ENCODE data around the gene MED22.

Gene MED22

DNA sequence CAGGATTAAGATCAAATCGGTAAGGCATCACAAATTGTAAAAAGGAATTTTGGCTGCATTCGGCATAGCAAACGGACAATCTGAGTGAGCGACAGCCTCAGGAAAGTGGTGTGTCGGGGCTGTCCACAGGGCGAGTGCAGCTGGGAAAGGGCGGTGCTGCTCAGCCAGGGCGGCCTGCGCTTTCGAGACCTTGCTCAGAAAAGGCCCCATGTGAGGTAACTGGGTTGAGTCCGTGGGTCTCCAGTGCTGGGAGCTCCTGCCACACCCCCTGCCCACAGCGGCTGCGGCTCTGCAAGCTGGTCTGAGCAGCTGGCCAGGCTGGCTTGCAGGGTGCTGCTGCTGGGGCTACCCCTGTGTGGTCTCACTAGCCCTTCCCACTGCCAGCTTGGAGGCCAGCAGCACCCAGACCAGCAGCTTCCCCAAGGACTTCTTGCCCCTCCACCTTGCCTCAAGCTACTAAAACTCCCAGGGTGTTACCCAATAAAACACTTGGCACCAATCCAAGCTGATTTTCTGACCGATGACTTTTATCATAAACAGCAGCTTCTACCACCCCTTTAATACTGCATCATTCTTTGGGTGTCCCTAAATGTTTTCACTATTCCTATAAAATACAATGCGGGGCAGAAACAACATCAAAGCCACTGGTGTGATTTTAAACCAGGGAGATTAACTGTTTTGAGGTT is 14.6 kb upstream of the MED22 start:
- Histone ChIP-seq H3K36me3 (peaks cover 82% of the 10 kb centered on the region), H3K4me1 (ENCODE audit: control insufficient read depth in 1 of 2, insufficient read depth in 1 of 2, low read depth in 1 of 2, low read length in 1 of 2) (peaks cover 0 to 3% of the 10 kb centered on the region in 2 experiments), H3K4me3 (ENCODE audit: low read depth in 1 of 2, low read length in 1 of 2) (no peak overlapping the region)

DNA sequence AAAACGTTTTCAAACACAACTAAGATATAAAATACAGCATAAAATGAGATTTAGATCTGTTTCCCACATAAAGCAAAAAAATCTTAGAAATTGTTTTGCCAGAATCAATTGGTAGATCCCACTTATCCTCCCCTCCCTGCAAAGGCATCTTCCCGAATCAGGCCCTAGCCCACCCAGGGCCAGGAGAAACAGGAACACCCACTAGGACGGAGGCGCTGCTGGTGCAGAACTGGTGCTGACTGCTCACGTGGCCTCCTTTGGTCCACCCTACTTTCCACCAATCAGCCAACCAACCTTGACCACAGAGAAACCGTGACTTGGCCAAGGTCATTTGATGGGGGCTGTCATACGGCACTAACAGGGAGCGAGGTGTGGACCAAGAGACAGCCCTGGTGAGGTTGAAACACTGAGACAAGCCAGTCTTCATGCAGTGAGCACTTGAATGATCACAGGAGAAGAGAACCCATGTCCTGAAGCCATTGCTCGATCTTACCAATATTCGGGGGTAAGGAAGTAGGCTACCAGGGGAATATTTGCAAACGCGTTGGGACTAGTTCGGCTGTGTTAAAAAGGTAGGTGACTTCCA is 13.7 kb upstream of the MED22 start:
- TF ChIP-seq CTCF (IDR thresholded peaks at IDR 0.05), result no peak
- no peak overlapping the region for H3K4me3 ChIP-seq (ENCODE audit: low read depth in 1 of 2, low read length in 1 of 2)
- H3K27ac ChIP-seq, result no peak overlapping the region
- no peaks in the 10 kb centered on the region for H3K27me3 ChIP-seq
- H3K4me1 ChIP-seq (ENCODE audit: control insufficient read depth in 1 of 2, insufficient read depth in 1 of 2, low read depth in 1 of 2, low read length in 1 of 2), result peaks cover 7 to 12% of the 10 kb centered on the region in 2 experiments
- no peaks in the 10 kb centered on the region for H3K9me3 ChIP-seq
- H3K36me3 ChIP-seq, result peaks cover 73% of the 10 kb centered on the region

More for the DNA sequence above, 14.6 kb upstream of the MED22 start:
- no peak for TF ChIP-seq CTCF (IDR thresholded peaks at IDR 0.05)
- Histone ChIP-seq H3K9me3 (no peaks in the 10 kb centered on the region), H3K27me3 (no peaks in the 10 kb centered on the region), H3K27ac (no peak overlapping the region)

DNA sequence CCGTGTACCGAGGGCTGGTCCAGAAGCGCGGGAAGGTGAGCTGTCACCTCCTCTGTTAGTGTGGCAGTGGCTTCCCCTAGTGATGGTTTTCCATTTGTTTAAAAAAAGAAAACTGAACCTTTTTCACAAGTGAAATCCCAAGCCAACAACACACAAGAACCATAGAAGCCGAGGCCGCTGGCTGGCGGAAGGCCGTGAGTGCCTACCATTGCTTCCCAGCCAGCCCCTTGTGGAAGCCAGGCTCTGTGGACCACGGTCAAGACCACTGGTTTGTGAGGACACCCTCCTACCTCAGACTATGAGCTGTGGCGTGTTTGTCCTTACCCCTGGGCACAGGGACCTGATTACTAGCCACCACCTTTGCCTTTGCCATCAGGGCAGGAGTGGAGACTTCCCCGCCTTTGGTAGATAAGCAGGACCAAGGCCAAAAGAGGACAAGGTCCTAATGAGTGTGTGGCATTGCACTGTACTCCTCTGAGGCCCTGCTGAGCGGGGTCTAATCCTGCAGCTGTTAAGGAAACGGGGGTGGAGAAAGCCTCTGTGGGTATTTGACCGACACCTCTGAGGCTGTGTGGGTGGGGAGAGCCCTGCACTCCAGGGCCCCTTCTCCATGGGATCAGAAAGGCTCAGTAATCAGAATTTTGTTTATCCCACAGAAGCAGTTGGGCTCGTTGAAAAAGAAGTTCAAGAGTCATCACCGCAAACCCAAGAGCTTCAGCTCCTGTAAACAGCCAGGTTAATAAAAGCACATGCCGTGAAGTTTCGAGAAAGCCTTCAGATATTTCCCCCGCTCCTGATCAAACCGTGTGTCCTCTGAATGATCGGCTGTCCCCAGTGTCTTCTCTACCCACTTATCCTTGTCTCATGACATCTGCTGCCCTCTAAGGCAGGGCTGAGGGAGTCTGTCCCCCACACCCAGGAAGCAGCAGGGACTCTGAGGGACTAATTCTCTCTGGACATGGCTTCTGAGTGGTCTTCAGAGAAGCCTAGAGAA is 12.8 kb upstream of the MED22 start:
- H3K4me3 ChIP-seq (ENCODE audit: low read depth in 1 of 2, low read length in 1 of 2), result no peak overlapping the region
- H3K36me3 ChIP-seq, result peaks cover 64% of the 10 kb centered on the region
- TF ChIP-seq CTCF (IDR thresholded peaks at IDR 0.05), result no peak
- H3K4me1 ChIP-seq (ENCODE audit: control insufficient read depth in 1 of 2, insufficient read depth in 1 of 2, low read depth in 1 of 2, low read length in 1 of 2), result peaks cover 11 to 16% of the 10 kb centered on the region in 2 experiments
- no peaks in the 10 kb centered on the region for H3K9me3 ChIP-seq
- no peak overlapping the region for H3K27ac ChIP-seq
- H3K27me3 ChIP-seq, result no peaks in the 10 kb centered on the region

GRCh38 chr9:133359399-133360175 is 11.7 kb upstream of the MED22 start:
- H3K27me3 ChIP-seq, result no peaks in the 10 kb centered on the region
- H3K9me3 ChIP-seq, result no peaks in the 10 kb centered on the region
- TF ChIP-seq CTCF (IDR thresholded peaks at IDR 0.05), result no peak
- H3K4me1 ChIP-seq (ENCODE audit: control insufficient read depth in 1 of 2, insufficient read depth in 1 of 2, low read depth in 1 of 2, low read length in 1 of 2), result peaks cover 22 to 27% of the 10 kb centered on the region in 2 experiments
- no peak overlapping the region for H3K27ac ChIP-seq
- H3K4me3 ChIP-seq (ENCODE audit: low read depth in 1 of 2, low read length in 1 of 2), result no peak overlapping the region
- peaks cover 53% of the 10 kb centered on the region for H3K36me3 ChIP-seq

GRCh38 chr9:133357656-133358055 is 9.7 kb upstream of the MED22 start:
- TF ChIP-seq CTCF (IDR thresholded peaks at IDR 0.05), result no peak
- Histone ChIP-seq H3K4me1 (ENCODE audit: control insufficient read depth in 1 of 2, insufficient read depth in 1 of 2, low read depth in 1 of 2, low read length in 1 of 2) (peaks cover 24 to 30% of the 10 kb centered on the region in 2 experiments), H3K27ac (no peak overlapping the region), H3K27me3 (no peaks in the 10 kb centered on the region), H3K9me3 (no peaks in the 10 kb centered on the region), H3K4me3 (ENCODE audit: low read depth in 1 of 2, low read length in 1 of 2) (no peak overlapping the region), H3K36me3 (peaks cover 47% of the 10 kb centered on the region)
